NT2/D1 (cell line): Measurements from ENCODE around the gene GLIS2.

ENCODE experiments used
- SUZ12 ChIP-seq: IDR thresholded peaks from 2 replicates; pipeline ENCODE4 v1.6.1; 2011; ENCODE audit not compliant: insufficient read length, insufficient read depth; ENCODE audit errors: extremely low read depth
- YY1 ChIP-seq: IDR thresholded peaks from 2 replicates; pipeline ENCODE4 v1.6.1; 2011; ENCODE audit not compliant: insufficient read length, insufficient read depth
- ZNF274 ChIP-seq: IDR thresholded peaks from 2 replicates; pipeline ENCODE4 v1.6.1; 2011; ENCODE audit warnings: mild to moderate bottlenecking, low read depth, low read length

- TF ChIP-seq ZNF274 (no peak), YY1 (no peak), SUZ12 (no peak)
These were observed 58.3 kb downstream of the GLIS2 start for GRCh38 chr16:4373909-4374742.
